Measurements from ENCODE around the gene QRSL1. TPM values are rescaled to one million over a fixed set of nuclear protein-coding genes. Genes with fewer than 3 reads are reported as not detected.

QRSL1 gene
- total RNA-seq, 1 experiment from 2014 or later = 13.4 TPM

DNA sequence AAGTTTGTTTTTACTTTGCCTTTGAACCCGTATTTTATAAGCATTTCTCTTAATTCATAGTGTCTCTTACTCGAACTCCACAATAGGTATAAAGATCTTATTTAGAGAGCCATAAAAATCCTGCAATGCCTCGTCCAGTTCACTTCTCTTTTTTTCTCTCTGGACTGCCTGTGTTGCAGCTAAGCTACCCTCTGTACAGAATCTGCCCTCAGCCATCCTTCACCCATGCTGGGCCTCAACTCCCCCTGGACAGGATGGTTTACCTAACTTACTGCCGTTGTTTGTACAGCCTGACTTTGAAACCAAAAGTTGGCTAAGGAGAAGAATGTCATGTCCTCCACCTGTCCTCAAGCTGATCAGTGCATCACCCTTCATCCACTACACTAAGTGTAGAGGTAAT, 10.4 kb downstream of the QRSL1 start:
- no peaks in the 10 kb centered on the region for H3F3A ChIP-seq (ENCODE audit: insufficient read depth, low read depth)
- no peak overlapping the region for H3K4me2 ChIP-seq
- no peaks in the 10 kb centered on the region for H3K4me1 ChIP-seq (replicated peaks; ENCODE audit: insufficient read depth)
- no peaks in the 10 kb centered on the region for H3K27me3 ChIP-seq (ENCODE audit: insufficient read depth, low read depth)
- intact Hi-C loops (cut with micrococcal nuclease; ENCODE audit: unreplicated experiment) = no loop called here
- H2AFZ ChIP-seq = no peak overlapping the region
- no peaks in the 10 kb centered on the region for H4K20me1 ChIP-seq (ENCODE audit: insufficient read depth)
- H3K9me2 ChIP-seq (ENCODE audit: insufficient read depth) = no peaks in the 10 kb centered on the region
- BruUV-seq (replicated peaks) = no TSS peak
- DNase-seq = no peak
- H3K4me3 ChIP-seq = no peak overlapping the region
- ChIA-PET POLR2A (ENCODE audit: unreplicated experiment) (no interaction called here), CTCF (no interaction called here)
- no peaks in the 10 kb centered on the region for H3K9me3 ChIP-seq (ENCODE audit: insufficient read depth, low read depth)
- peaks cover 30% of the 10 kb centered on the region for H3K79me2 ChIP-seq (ENCODE audit: low read depth)
- H3K36me3 ChIP-seq (ENCODE audit: low read depth) = peaks cover 18% of the 10 kb centered on the region; the same call in 1 of the 2 replicates
- no peak overlapping the region for H3K27ac ChIP-seq
- TF ChIP-seq, protein P1, sequence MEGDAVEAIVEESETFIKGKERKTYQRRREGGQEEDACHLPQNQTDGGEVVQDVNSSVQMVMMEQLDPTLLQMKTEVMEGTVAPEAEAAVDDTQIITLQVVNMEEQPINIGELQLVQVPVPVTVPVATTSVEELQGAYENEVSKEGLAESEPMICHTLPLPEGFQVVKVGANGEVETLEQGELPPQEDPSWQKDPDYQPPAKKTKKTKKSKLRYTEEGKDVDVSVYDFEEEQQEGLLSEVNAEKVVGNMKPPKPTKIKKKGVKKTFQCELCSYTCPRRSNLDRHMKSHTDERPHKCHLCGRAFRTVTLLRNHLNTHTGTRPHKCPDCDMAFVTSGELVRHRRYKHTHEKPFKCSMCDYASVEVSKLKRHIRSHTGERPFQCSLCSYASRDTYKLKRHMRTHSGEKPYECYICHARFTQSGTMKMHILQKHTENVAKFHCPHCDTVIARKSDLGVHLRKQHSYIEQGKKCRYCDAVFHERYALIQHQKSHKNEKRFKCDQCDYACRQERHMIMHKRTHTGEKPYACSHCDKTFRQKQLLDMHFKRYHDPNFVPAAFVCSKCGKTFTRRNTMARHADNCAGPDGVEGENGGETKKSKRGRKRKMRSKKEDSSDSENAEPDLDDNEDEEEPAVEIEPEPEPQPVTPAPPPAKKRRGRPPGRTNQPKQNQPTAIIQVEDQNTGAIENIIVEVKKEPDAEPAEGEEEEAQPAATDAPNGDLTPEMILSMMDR (conservative IDR thresholded peaks at IDR 0.05) = no peak
- TF ChIP-seq EZH2 (IDR thresholded peaks at IDR 0.05; ENCODE audit: low read depth) = no peak

DNA sequence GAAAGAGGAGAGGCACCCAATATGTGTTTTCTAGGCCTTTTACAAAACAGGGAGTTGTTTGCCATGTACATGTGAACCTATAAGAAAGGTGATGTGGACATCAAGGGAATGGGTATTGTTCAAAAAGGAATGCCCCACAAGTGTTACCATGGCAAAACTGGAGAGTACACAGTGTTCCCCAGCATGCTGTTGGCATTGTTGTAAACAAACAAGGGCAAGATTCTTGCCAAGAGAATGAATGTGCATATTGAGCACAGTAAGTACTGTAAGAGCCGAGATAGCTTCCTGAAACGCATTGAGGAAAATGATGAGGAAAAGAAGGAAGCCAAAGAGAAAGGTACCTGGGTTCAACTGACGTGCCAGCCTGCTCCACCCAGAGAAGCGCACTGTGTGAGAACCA, 13.1 kb downstream of the QRSL1 start:
- no TSS peak for BruUV-seq (replicated peaks)

DNA sequence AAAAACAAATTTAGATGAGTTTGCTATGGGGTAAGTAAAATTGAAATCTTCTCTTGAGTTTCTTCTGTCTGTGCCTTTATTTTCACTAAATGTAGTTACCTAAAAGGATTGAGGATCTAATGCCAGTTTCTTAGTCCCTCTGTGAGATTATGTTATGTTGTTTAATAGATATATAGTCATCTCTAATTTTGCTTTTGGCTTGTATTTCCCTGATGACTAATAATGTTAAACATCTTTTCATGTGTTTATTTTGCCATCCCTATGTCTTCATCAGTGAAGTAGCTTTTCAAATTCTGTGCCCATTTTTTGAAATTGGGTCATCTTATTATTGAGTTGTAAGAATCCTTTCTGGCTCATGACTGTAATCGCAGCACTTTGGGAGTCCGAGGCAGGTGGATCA, 13.7 kb downstream of the QRSL1 start:
- CTCF ChIA-PET = no interaction called here
- H3K79me2 ChIP-seq (ENCODE audit: low read depth) = 0 out of 2 replicates have a peak, but pooled peaks cover 9% of the 10 kb centered on the region
- no peaks in the 10 kb centered on the region for H3K27me3 ChIP-seq (ENCODE audit: insufficient read depth, low read depth)
- no peak overlapping the region for H3K27ac ChIP-seq
- H3K4me1 ChIP-seq (replicated peaks; ENCODE audit: insufficient read depth) = no peaks in the 10 kb centered on the region
- H3K36me3 ChIP-seq (ENCODE audit: low read depth) = peaks cover 21% of the 10 kb centered on the region; the same call in 1 of the 2 replicates
- no peak overlapping the region for H2AFZ ChIP-seq
- no peak for DNase-seq
- H3K9me2 ChIP-seq (ENCODE audit: insufficient read depth) = no peaks in the 10 kb centered on the region
- H3K4me3 ChIP-seq = no peak overlapping the region
- POLR2A ChIA-PET (ENCODE audit: unreplicated experiment) = no interaction called here
- TF ChIP-seq, protein P1 (conservative IDR thresholded peaks at IDR 0.05) = no peak
- no peak for TF ChIP-seq EZH2 (IDR thresholded peaks at IDR 0.05; ENCODE audit: low read depth)
- BruUV-seq (replicated peaks) = no TSS peak
- no peaks in the 10 kb centered on the region for H4K20me1 ChIP-seq (ENCODE audit: insufficient read depth)
- intact Hi-C loops (cut with micrococcal nuclease; ENCODE audit: unreplicated experiment) = no loop called here
- no peak overlapping the region for H3K4me2 ChIP-seq
- H3K9me3 ChIP-seq (ENCODE audit: insufficient read depth, low read depth) = no peaks in the 10 kb centered on the region
- no peaks in the 10 kb centered on the region for H3F3A ChIP-seq (ENCODE audit: insufficient read depth, low read depth)

More for the DNA sequence above, 13.1 kb downstream of the QRSL1 start:
- intact Hi-C loops (cut with micrococcal nuclease; ENCODE audit: unreplicated experiment) = no loop called here
- no peak for TF ChIP-seq EZH2 (IDR thresholded peaks at IDR 0.05; ENCODE audit: low read depth)
- TF ChIP-seq, protein P1 (conservative IDR thresholded peaks at IDR 0.05) = no peak
- peaks cover 11% of the 10 kb centered on the region; the same call in 1 of the 2 replicates for H3K79me2 ChIP-seq (ENCODE audit: low read depth)
- no peaks in the 10 kb centered on the region for H3K27me3 ChIP-seq (ENCODE audit: insufficient read depth, low read depth)
- no peaks in the 10 kb centered on the region for H3F3A ChIP-seq (ENCODE audit: insufficient read depth, low read depth)
- H3K27ac ChIP-seq = no peak overlapping the region
- ChIA-PET POLR2A (ENCODE audit: unreplicated experiment) (no interaction called here), CTCF (no interaction called here)
- no peaks in the 10 kb centered on the region for H3K4me1 ChIP-seq (replicated peaks; ENCODE audit: insufficient read depth)
- no peaks in the 10 kb centered on the region for H4K20me1 ChIP-seq (ENCODE audit: insufficient read depth)
- H2AFZ ChIP-seq = no peak overlapping the region
- no peaks in the 10 kb centered on the region for H3K9me3 ChIP-seq (ENCODE audit: insufficient read depth, low read depth)
- no peak overlapping the region for H3K4me2 ChIP-seq
- no peak for DNase-seq
- H3K36me3 ChIP-seq (ENCODE audit: low read depth) = peaks cover 21% of the 10 kb centered on the region; the same call in 1 of the 2 replicates
- no peak overlapping the region for H3K4me3 ChIP-seq
- no peaks in the 10 kb centered on the region for H3K9me2 ChIP-seq (ENCODE audit: insufficient read depth)

All from PC-9 (cell line).